SK-N-MC (cell line): Measurements from ENCODE around the gene OGFOD3.

Experiments used
- EZH2 ChIP-seq: fragments of 200-600 bp; sonication (generic); IDR thresholded peaks from one replicate; pipeline ENCODE4 v1.6.1; 2017; ENCODE audit warnings: antibody characterized with exemption
- POLR2AphosphoS5 ChIP-seq: IDR thresholded peaks from 2 replicates; pipeline ENCODE4 v1.6.1; 2012; ENCODE audit warnings: mild to moderate bottlenecking, low read depth, low read length, borderline replicate concordance

GRCh38 chr17:82374626-82375331 is 43.6 kb downstream of the OGFOD3 start:
- TF ChIP-seq EZH2: no peak
- no peak for TF ChIP-seq POLR2AphosphoS5
